Hindlimb muscle (tissue), 1 donor: ENCODE measurements around the gene DCLRE1B. TPM values are rescaled to one million over a fixed set of nuclear protein-coding genes. Genes with fewer than 3 reads are reported as not detected.

Source experiments
- DNase-seq: peaks from one replicate; pipeline ENCODE4 v3.0.0-alpha.2; 2013
- polyA plus RNA-seq: library from polyadenylated mRNA; unstranded; fragments of 120-200 nt; gene quantifications from one replicate; pipeline ENCODE4 v1.2.1, GENCODE V29; 2013; ENCODE audit not compliant: insufficient read length

DCLRE1B gene
- polyA plus RNA-seq, 1 donor, result 7.7 TPM

GRCh38 chr1:113887402-113888175 is 17.5 kb upstream of the DCLRE1B start, which contains the start of gene BCL2L15:
TSS of gene BCL2L15 (minus strand) at chr1:113887581. CDS start at chr1:113887375, 206 bp downstream.
- no peak for DNase-seq

- DNase-seq, result no peak
Observed at GRCh38 chr1:113890816-113891215, 14.3 kb upstream of the DCLRE1B start.

- no peak for DNase-seq
Observed at GRCh38 chr1:113891631-113892220, 13.4 kb upstream of the DCLRE1B start.

DNA sequence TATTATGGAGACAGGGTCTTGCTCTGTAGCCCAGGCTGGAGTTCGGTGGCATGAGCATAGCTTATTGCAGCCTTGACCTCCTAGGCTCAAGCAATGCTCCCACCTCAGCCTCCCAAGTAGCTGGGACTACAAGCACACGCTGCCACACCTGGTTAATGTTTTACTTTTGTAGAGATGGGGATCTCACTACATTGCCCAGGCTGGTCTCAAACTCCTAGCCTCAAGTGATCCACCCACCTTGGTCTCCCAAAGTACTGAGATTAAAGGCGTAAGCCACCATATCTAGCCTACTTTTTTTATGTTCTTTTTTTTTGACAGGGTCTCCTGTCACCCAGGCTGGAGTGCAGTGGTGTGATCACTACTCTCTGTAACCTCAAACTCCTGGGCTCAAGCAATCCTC is 11.9 kb upstream of the DCLRE1B start:
- no peak for DNase-seq

DNA sequence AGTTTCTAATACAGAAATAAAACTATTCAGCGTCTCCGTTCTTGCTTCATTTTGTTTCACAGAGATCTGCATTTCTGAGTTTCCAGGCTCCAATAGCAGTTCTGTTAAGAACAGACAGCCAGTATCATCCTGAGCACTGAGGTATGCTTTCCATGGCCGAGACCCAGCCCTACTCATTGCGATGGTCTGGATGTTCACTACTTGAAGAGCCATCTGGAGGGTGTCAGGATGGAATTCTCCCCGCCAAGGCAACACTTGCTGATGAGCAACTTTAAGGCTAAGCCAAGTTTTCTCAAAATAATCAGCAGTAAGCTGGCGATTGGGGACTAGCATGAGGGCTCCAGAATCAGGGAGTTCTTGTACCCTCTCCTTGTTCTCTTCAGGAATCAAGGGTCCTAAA is 10.0 kb upstream of the DCLRE1B start:
- no peak for DNase-seq

DNA sequence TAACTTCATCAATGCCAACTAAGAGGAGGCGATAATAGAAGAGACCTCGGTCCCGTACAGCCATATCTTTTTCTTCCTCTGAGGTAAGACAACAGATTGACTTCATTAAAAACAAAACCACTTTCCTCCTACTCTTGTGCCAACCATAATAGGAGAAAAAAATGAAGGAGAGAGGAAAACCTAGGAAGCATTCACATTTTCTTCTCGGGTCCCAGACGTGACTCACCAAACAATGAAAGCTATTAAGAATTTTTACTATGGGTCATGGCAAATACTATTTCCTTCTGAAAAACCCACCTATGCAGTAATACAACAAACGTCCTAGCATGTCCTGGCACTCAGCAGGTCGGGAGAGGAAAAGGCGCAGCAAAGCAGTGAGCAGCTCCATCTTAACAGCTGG is 9.2 kb upstream of the DCLRE1B start:
- DNase-seq, result no peak

- no peak for DNase-seq
Observed at GRCh38 chr1:113898241-113898814, 6.8 kb upstream of the DCLRE1B start.

DNA sequence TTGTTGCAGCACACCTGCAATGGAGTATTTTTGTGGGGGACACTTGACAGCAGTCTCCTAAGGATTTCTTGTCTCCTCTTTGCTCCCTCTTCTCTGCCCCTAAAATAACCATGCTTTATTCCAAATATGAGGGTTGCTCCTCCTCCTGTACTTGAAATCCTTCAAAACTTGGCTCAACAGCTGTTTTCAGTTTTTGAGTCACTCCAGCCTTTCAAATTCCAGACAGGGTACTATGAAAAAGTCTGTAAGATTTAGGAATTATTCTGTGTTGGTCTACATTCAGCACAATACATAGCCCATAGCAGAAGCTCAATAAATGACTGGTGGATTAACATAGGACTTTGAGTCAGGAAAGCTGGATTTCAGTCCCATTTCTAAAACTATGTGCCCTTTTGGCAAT is 6.0 kb upstream of the DCLRE1B start:
- no peak for DNase-seq

DNA sequence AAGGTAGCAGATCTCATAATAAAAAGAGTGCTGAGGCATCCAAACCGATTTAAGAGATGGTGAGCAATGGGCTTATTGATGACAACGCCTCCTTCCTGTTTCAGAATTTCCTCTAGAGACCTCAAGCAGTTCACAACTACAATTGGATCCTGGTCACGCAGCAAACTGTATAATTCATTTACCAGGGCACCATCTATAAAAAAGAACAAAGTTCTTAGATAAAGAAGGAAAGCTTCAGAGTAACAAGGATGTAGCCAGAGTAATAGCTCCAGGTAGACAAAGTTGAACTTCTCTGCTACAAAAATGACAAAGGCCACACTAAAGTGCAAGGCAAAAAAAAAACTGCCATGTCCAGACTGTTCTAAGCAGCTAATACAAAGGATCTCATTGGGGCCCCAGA is 3.9 kb upstream of the DCLRE1B start:
- DNase-seq, result no peak

DNA sequence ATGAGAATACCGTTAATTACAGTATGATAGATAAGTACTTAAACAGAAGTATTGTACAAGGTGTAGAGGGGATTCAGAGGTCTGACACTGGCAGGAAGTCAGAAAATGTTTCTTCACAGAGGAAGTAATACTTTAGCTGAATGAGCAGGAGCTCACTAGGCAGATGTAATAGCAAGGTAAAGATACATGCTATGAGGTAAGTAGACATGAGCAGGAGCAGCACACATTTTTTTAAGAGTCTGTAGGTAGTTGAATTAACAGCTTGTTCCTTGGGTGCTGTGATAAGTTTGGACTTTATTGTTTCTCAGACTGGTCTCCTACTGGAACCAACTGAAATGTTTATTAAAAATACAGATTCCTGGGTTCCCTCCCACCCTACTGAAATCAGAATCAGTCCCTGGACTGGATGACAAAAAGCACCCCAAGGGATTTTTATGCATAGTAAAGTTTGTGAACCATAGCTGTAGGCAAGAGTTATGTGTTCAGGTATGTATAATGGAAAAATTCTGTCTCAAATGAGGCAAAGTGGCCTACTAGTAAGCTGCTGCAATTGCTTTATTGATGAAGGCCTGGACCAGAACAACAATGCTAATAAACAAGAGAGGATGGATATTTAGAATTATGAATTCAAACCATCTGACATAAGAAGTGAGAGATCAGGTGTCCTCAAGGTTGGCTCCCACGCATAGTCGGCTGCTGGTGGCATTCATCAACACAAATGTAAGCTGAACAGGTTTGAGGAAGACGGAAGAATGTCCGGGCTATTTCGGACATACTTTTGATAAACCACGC is 1.4 kb upstream of the DCLRE1B start:
- DNase-seq, result no peak

DNA sequence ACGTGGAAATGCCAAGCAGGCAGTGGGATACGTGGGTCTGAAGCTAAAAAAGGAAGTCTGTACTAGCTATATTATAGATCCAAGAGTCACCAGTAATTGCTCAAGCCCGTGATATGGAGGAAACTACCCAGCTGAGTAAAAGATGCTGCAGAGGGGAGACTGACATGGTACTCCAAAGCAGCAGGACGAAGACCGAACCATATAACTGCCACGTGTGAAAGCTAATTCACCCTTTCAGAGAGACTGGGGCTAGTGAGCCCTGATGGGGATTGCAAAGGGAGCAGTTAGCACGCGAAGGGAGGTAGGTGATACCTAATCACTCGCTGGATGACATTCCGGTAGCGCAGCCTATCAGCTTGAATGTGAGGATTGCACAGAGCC is 843 bp upstream of the DCLRE1B start:
- DNase-seq, result no peak

DNA sequence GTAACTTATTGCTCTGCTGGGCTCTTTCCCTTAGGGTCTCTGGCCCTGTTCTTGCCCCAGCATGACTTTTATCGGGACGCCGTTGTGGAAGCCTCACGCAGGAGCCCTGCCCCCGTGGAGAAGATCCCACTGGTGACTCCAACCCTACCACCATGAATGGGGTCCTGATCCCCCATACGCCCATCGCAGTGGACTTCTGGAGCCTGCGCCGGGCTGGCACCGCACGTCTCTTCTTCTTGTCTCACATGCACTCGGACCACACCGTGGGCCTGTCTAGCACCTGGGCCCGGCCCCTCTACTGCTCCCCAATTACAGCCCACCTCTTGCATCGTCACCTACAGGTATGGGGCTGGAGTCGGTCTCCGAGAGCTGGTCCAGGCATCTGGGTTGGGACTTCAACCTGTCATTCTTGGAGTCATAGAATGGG is 322 bp downstream of the DCLRE1B start:
- no peak for DNase-seq

DNA sequence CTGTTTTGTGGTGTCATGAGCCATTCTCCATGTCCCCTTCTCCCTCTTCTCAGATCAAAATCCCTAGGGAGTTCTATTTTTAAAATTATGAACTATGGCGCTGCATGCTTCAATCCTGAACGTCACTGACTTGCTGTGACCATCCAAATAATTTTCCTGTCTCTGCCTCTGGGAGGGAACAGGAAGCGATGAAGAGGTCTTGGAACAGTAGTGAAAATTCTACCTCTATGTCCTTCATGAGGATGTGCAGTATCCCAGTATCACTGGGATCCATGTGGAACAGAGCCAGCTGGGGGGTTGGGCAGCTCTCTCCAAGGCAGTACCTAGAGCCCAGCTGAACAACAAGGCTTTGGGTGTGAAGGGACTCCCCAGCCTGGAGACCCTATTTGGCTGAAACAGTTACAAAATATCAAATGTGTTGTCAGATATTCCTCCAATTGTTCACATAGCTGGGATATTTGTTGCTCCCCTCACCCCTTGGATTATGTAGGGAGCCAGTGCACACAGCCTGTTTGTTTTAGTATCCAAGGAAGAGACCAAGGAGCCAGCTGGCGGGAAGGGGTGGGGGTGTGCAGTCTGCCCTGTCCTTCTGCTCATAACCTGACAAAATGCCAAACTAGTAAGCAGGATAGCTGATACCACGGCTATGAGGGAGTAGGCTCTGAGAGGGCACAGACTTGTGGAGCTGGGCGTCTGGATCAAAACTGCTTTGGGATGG is 7.6 kb downstream of the DCLRE1B start:
- peak; percentile 38 for DNase-seq

DNA sequence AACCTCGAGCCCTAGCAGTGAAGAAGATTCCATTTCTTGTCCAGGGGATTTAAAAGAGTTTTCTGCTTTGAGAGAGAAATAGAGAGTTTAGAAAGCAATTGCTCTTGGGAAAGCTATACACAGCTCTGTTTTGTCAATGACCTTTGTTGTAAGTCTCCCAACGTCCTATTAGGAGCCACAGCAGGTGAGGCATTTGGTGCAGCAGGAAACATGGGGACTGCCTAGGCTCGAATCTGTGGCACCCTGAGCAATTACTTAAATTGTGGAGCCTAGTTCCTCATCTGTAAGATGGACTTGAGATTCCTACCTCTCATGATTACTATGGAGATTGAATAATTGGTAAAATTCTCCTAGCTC is 8.2 kb downstream of the DCLRE1B start:
- no peak for DNase-seq

DNA sequence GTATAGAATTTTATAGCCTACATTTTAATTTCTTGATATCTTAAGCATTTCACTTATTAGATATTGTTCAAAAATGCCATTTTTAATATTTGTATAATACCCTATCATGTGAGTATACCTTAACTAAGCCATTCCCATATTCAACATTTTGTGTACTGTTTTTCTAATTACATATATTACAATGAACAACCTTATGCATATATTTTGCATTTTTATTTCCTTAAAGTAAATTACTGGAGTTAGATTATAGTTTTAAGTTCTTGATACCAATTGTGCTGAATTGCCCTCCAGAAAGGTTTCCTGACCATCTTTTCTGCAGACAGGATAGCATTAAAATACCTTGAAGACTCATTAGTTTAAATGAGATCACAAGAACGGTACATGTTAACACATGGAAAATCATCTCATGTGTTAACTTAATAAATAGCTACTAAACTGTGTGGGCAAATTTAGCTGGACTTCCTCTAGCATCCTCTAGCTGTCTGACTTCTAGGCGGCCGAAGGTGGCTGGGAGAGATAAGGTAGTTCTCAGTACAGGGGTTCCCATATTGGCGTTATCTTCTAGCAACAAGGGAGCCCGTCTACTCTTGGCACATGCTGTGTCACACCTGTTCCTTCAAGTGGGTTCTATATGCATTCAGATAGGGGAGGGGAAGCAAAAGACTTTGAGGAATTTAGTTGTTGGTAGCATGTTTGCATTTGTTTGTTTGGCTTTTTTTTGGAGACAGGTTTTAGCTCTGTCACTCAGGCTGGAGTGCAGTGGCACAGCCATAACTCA is 8.9 kb downstream of the DCLRE1B start:
- no peak for DNase-seq

DNA sequence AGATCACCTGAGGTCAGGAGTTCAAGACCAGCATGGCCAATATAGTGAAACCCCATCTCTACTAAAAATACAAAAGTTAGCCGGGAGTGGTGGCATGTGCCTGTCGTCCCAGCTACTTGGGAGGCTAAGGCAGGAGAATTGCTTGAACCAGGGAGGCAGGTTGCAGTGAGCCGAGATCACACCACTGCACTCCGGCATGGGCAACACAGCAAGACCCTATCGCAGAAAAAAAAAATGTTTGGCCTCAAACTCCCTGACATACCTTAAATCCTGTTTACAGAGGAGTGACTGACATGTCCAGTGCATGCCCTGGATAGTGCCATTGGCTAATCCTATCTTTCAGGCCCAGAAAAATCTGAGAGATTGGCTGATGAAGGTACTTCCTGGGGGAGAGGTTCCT is 11.8 kb downstream of the DCLRE1B start:
- no peak for DNase-seq

DNA sequence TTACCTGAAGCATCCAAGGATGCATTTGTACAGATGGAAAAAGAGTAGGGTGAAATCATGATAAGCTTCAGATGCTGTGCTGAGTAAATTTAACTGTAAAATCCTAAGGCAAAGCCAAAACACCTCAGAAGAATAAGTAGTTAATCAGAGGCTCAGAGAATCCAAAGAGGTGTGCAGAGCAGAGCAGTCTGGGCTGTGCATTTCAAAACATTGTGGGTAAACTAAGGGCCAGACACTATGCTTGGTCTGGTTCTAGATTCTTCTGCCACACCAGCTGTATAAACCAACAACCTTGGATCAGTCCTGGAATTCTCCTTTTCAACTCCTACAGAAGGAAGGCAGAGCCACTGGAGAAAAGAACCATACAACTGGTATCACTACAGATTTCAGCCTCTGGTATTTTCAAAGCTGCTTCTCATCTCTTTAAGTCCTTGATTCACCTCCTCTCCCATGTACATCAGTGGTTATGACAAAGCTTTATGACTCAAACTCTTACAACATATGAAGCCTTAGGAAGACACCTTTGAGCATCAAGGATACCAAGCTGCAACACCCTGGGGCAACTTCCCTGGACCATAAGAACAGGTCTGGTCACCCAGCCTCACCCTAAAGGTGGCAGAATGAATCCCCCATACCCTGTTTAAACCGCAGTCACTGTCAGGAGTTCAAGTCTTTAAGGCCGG is 12.4 kb downstream of the DCLRE1B start:
- DNase-seq, result no peak

- DNase-seq, result no peak
Observed at GRCh38 chr1:113918243-113918642, 13.1 kb downstream of the DCLRE1B start.

DNA sequence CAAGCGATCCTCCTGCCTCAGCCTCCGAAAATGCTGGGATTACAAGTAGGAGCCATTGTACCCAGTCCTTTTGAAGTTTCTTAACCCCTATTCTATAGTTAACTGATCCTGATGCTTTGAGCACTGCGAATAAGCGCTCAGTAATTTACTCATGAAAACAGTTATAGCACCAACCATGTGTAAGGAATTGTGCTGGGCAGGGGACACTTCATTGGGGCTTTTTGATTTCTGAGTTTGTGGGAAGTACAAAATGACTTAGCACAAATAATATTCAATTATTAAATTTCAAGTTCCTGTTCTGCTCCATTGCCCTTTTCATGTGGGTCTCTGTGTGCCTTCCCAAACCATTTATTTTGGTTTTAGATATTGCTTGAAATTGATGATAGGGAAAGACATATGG is 17.8 kb downstream of the DCLRE1B start:
- no peak for DNase-seq

DNA sequence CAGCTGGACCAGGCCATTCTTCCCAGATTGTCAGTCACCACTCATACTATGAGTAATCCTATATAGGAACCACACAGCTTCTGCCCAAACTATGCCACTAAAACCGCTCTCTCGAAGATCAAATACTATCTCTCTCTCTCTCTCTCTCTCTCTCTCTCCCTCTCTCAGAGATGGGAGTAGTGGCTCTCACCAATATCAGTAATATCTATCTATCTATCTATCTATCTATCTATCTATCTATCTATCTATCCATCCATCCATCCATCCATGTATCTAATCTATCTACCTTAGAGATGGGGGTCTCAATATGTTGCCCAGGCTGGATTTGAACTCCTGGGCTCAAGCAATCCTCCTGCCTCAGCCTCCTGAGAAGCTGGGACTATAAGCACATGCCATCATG is 19.3 kb downstream of the DCLRE1B start:
- DNase-seq, result no peak
